ENCODE results near the gene UBE2V1. TPM values are rescaled to one million over a fixed set of nuclear protein-coding genes. Genes with fewer than 3 reads are reported as not detected.

Gene UBE2V1
- total and polyA plus RNA-seq, 2 of the 13 experiments (the other 11 are each of a cell fraction or from before 2014, with no cell fraction given): 81.3 to 132 TPM

DNA sequence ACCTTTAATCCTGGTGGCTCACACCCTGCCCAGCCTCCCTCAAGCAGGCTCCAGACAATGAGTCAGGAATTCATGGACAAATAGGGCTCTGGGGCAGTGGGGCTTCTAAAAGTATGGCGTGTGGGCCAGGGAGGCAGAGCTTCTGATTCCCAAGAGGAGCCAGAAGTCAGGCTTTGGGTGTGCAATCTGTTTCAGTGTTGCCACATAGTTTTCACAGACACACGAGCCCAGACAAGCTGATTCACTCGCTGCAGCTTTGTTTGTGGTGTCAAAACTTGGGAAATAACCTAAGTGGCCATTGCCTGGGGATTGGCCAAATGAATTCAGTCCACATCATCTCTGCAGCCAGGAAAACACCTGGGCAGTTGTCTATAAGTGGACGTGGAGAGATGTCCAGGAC is 31.4 kb upstream of the UBE2V1 start (continued):
- TF ChIP-seq, protein P1, sequence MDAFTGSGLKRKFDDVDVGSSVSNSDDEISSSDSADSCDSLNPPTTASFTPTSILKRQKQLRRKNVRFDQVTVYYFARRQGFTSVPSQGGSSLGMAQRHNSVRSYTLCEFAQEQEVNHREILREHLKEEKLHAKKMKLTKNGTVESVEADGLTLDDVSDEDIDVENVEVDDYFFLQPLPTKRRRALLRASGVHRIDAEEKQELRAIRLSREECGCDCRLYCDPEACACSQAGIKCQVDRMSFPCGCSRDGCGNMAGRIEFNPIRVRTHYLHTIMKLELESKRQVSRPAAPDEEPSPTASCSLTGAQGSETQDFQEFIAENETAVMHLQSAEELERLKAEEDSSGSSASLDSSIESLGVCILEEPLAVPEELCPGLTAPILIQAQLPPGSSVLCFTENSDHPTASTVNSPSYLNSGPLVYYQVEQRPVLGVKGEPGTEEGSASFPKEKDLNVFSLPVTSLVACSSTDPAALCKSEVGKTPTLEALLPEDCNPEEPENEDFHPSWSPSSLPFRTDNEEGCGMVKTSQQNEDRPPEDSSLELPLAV (CRISPR knock-in tag; conservative IDR thresholded peaks at IDR 0.05; ENCODE audit: low read depth): no peak
- TF ChIP-seq ZZZ3 (CRISPR knock-in tag; IDR thresholded peaks at IDR 0.05; ENCODE audit: borderline replicate concordance): no peak
- TF ChIP-seq, protein P2, sequence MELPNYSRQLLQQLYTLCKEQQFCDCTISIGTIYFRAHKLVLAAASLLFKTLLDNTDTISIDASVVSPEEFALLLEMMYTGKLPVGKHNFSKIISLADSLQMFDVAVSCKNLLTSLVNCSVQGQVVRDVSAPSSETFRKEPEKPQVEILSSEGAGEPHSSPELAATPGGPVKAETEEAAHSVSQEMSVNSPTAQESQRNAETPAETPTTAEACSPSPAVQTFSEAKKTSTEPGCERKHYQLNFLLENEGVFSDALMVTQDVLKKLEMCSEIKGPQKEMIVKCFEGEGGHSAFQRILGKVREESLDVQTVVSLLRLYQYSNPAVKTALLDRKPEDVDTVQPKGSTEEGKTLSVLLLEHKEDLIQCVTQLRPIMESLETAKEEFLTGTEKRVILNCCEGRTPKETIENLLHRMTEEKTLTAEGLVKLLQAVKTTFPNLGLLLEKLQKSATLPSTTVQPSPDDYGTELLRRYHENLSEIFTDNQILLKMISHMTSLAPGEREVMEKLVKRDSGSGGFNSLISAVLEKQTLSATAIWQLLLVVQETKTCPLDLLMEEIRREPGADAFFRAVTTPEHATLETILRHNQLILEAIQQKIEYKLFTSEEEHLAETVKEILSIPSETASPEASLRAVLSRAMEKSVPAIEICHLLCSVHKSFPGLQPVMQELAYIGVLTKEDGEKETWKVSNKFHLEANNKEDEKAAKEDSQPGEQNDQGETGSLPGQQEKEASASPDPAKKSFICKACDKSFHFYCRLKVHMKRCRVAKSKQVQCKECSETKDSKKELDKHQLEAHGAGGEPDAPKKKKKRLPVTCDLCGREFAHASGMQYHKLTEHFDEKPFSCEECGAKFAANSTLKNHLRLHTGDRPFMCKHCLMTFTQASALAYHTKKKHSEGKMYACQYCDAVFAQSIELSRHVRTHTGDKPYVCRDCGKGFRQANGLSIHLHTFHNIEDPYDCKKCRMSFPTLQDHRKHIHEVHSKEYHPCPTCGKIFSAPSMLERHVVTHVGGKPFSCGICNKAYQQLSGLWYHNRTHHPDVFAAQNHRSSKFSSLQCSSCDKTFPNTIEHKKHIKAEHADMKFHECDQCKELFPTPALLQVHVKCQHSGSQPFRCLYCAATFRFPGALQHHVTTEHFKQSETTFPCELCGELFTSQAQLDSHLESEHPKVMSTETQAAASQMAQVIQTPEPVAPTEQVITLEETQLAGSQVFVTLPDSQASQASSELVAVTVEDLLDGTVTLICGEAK (IDR thresholded peaks at IDR 0.05): no peak
- TF ChIP-seq, protein P2 (CRISPR knock-in tag; IDR thresholded peaks at IDR 0.05): no peak
- TF ChIP-seq, protein P3, sequence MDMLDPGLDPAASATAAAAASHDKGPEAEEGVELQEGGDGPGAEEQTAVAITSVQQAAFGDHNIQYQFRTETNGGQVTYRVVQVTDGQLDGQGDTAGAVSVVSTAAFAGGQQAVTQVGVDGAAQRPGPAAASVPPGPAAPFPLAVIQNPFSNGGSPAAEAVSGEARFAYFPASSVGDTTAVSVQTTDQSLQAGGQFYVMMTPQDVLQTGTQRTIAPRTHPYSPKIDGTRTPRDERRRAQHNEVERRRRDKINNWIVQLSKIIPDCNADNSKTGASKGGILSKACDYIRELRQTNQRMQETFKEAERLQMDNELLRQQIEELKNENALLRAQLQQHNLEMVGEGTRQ (IDR thresholded peaks at IDR 0.05; ENCODE audit: low read depth, low read length): 0 out of 2 replicates have a peak, but pooled peaks have one; percentile 7
- TF ChIP-seq, protein P3 (CRISPR knock-in tag; IDR thresholded peaks at IDR 0.05; ENCODE audit: borderline replicate concordance): no peak
- no peak for TF ChIP-seq SMARCE1 (IDR thresholded peaks at IDR 0.05; ENCODE audit: borderline replicate concordance)
- TF ChIP-seq HDAC6 (IDR thresholded peaks at IDR 0.05; ENCODE audit: low read depth, low read length): no peak
- no peak for TF ChIP-seq ZNF34 (CRISPR knock-in tag; IDR thresholded peaks at IDR 0.05; ENCODE audit: borderline replicate concordance)
- TF ChIP-seq, protein P4, sequence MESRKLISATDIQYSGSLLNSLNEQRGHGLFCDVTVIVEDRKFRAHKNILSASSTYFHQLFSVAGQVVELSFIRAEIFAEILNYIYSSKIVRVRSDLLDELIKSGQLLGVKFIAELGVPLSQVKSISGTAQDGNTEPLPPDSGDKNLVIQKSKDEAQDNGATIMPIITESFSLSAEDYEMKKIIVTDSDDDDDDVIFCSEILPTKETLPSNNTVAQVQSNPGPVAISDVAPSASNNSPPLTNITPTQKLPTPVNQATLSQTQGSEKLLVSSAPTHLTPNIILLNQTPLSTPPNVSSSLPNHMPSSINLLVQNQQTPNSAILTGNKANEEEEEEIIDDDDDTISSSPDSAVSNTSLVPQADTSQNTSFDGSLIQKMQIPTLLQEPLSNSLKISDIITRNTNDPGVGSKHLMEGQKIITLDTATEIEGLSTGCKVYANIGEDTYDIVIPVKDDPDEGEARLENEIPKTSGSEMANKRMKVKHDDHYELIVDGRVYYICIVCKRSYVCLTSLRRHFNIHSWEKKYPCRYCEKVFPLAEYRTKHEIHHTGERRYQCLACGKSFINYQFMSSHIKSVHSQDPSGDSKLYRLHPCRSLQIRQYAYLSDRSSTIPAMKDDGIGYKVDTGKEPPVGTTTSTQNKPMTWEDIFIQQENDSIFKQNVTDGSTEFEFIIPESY (CRISPR knock-in tag; IDR thresholded peaks at IDR 0.05): peak; percentile 19; the same call in 1 of the 2 replicates
- TF ChIP-seq CEBPG (CRISPR knock-in tag; IDR thresholded peaks at IDR 0.05): peak; percentile 71
- TF ChIP-seq, protein P5, sequence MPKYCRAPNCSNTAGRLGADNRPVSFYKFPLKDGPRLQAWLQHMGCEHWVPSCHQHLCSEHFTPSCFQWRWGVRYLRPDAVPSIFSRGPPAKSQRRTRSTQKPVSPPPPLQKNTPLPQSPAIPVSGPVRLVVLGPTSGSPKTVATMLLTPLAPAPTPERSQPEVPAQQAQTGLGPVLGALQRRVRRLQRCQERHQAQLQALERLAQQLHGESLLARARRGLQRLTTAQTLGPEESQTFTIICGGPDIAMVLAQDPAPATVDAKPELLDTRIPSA (CRISPR knock-in tag; IDR thresholded peaks at IDR 0.05; ENCODE audit: borderline replicate concordance): no peak
- TF ChIP-seq TCF7 (IDR thresholded peaks at IDR 0.05; ENCODE audit: low read depth): no peak
- 0 out of 2 replicates have a peak, but pooled peaks have one; percentile 13 for TF ChIP-seq ELF1 (CRISPR knock-in tag; IDR thresholded peaks at IDR 0.05)
- TF ChIP-seq ZNF460 (CRISPR knock-in tag; IDR thresholded peaks at IDR 0.05; ENCODE audit: borderline replicate concordance): no peak
